Measurements from ENCODE around the gene IL20RB. TPM values are rescaled to one million over a fixed set of nuclear protein-coding genes. Genes with fewer than 3 reads are reported as not detected.

IL20RB gene
- total and polyA plus RNA-seq, 2 of the 4 experiments (the other 2 are of a cell fraction): 0.72 to 0.97 TPM

DNA sequence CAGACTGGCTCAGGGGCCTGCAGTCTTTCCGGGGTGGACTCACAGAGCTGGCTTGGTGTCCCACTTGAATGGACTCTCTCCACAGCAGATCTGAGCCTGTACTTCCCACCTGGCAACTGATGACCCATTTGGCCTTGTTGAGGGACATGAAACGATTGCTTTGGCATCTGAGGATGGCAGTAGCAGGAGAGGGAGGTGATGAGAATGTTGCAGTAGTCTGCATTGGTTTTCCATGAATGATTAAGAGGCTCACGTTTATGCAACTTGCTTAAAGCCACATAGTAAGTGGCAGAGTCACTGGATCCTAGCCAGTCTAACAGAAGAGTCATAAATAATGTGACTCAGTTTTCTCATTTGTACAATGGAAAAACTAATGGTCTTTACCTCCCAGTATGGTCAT is 21.9 kb downstream of the IL20RB start:
- no peak overlapping the region for H3K9ac ChIP-seq (ENCODE audit: low read depth, low read length)
- no peaks in the 10 kb centered on the region for H3K27me3 ChIP-seq (ENCODE audit: control insufficient read depth, insufficient read depth, low read length)
- no peak overlapping the region for H3K4me3 ChIP-seq (ENCODE audit: insufficient read depth, low read depth, low read length)
- H2AK9ac ChIP-seq (replicated peaks; ENCODE audit: low read depth, low read length, poor library complexity): peak overlapping the region; percentile 44
- H3K36me3 ChIP-seq (ENCODE audit: control insufficient read depth, insufficient read depth, low read length): no peaks in the 10 kb centered on the region
- H2BK15ac ChIP-seq (ENCODE audit: low read depth, low read length): no peak overlapping the region
- 0 out of 2 replicates have a peak overlapping the region, but pooled peaks have one; percentile 22 for H3K4ac ChIP-seq (ENCODE audit: low read depth, low read length)
- dilution Hi-C loops (cut with HindIII; ENCODE audit: low sequenced_read_pairs, unreplicated experiment) (no loop called here), intact Hi-C loops (cut with micrococcal nuclease) (no loop called here), in situ Hi-C loops (cut with MboI; ENCODE audit: low sequenced_read_pairs) (no loop called here)
- no peak overlapping the region for H2AFZ ChIP-seq (replicated peaks; ENCODE audit: low read length, poor library complexity)
- H3K27ac ChIP-seq (ENCODE audit: insufficient read depth, low read length): no peak overlapping the region
- 48% methylated on average over 2 of the region's 3 CpGs; no CpG with 5 or more reads in 1 of the 2 experiments for WGBS, 2 experiments (ENCODE audit: extremely low coverage in 2 of 2, insufficient read length in 1 of 2)
- no peak overlapping the region for H2AK5ac ChIP-seq (ENCODE audit: low read depth, low read length)
- ChIA-PET CTCF (no interaction called here), POLR2A (ENCODE audit: unreplicated experiment) (no interaction called here)
- H2BK20ac ChIP-seq (ENCODE audit: low read depth, low read length): no peak overlapping the region
- H3K56ac ChIP-seq (ENCODE audit: extremely low read depth, insufficient read depth, low read length): no peak overlapping the region
- H3K4me2 ChIP-seq (ENCODE audit: low read depth, low read length): no peak overlapping the region
- no peaks in the 10 kb centered on the region for H4K20me1 ChIP-seq (ENCODE audit: insufficient read depth, low read length)
- H3K9me3 ChIP-seq (ENCODE audit: control insufficient read depth, insufficient read depth, low read length): no peaks in the 10 kb centered on the region
- H4K5ac ChIP-seq (ENCODE audit: low read depth, low read length): no peak overlapping the region
- BruUV-seq (replicated peaks): no TSS peak
- no peak overlapping the region for H4K91ac ChIP-seq (ENCODE audit: insufficient read depth, low read depth, low read length)
- H3K23ac ChIP-seq (ENCODE audit: low read depth, low read length): no peak overlapping the region; the same call in 1 of the 2 replicates
- no peak overlapping the region for H3K18ac ChIP-seq (ENCODE audit: low read depth, low read length)
- no peak overlapping the region for H2BK120ac ChIP-seq (ENCODE audit: low read depth, low read length)
- H3K9me1 ChIP-seq (ENCODE audit: insufficient read depth, low read length): peaks cover 5% of the 10 kb centered on the region; the same call in 1 of the 2 replicates
- DNase-seq: peak; percentile 72
- no peak overlapping the region for H3K14ac ChIP-seq (replicated peaks; ENCODE audit: low read depth, low read length)
- H3K4me1 ChIP-seq (ENCODE audit: control insufficient read depth, insufficient read depth, low read length): peaks cover 7% of the 10 kb centered on the region
- no peak overlapping the region for H4K8ac ChIP-seq (ENCODE audit: low read depth in 2 of 2, low read length in 2 of 2)
- ATAC-seq (ENCODE audit: low read depth): peak; percentile 29
- H3K79me1 ChIP-seq (ENCODE audit: low read depth in 1 of 2, low read length in 2 of 2): no peaks in the 10 kb centered on the region
- TF ChIP-seq RFX5 (IDR thresholded peaks at IDR 0.05; ENCODE audit: low read depth, low read length) (peak; percentile 91; the same call in 1 of the 2 replicates), BHLHE40 (IDR thresholded peaks at IDR 0.05; ENCODE audit: low read depth, low read length) (peak; percentile 77), CHD1 (IDR thresholded peaks at IDR 0.05; ENCODE audit: low read depth, low read length) (no peak), SMC3 (IDR thresholded peaks at IDR 0.05; ENCODE audit: low read depth, low read length) (no peak), CEBPB (IDR thresholded peaks at IDR 0.05; ENCODE audit: low read depth, low read length) (peak; percentile 55; the same call in 1 of the 2 replicates)
- no peak overlapping the region for H2BK5ac ChIP-seq (ENCODE audit: low read depth, low read length, poor library complexity, severe bottlenecking)

Data from IMR-90 (cell line).